Fibroblast of lung (primary cell): ENCODE measurements around the gene UROC1. TPM values are rescaled to one million over a fixed set of nuclear protein-coding genes. Genes with fewer than 3 reads are reported as not detected.

Source experiments
- DNase-seq, 2 donors: peaks; one replicate each; pipeline versions ENCODE4 v3.0.0 to v3.0.0-alpha.2; 2010; ENCODE audit warnings: low read depth in 2 of 2
- H2AFZ ChIP-seq: 2 replicates; pipeline ENCODE4 v1.5.1; 2012; ENCODE audit warnings: low read length, control low read depth, inconsistent platforms
- H3K27ac ChIP-seq: 2 replicates; pipeline ENCODE4 v1.5.1; 2011; ENCODE audit warnings: low read length, control low read depth; ENCODE audit not compliant: insufficient read depth
- H3K27me3 ChIP-seq: 2 replicates; pipeline ENCODE4 v1.5.1; 2011; ENCODE audit warnings: mild to moderate bottlenecking, low read length; ENCODE audit not compliant: control insufficient read depth, insufficient read depth
- H3K36me3 ChIP-seq: 2 replicates; pipeline ENCODE4 v1.5.1; 2011; ENCODE audit warnings: low read length; ENCODE audit not compliant: control insufficient read depth, insufficient read depth
- H3K4me1 ChIP-seq: 2 replicates; pipeline ENCODE4 v1.5.1; 2011; ENCODE audit warnings: low read length; ENCODE audit not compliant: control insufficient read depth, insufficient read depth; ENCODE audit errors: extremely low read depth
- H3K4me2 ChIP-seq: 2 replicates; pipeline ENCODE4 v1.5.1; 2011; ENCODE audit warnings: low read length, control low read depth; ENCODE audit not compliant: insufficient read depth; ENCODE audit errors: extremely low read depth
- H3K4me3 ChIP-seq, 4 experiments: fragments of 200-600 bp in 1 of 4; sonication (generic) in 1 of 4; replicated peaks in 1 of 4; 2 replicates each; pipeline ENCODE4 v1.5.1; 2011 to 2016; ENCODE audit warnings: low read length in 4 of 4, low read depth in 3 of 4, mild to moderate bottlenecking in 3 of 4, control low read depth in 2 of 4, inconsistent platforms in 1 of 4, mixed read lengths in 1 of 4; ENCODE audit not compliant: insufficient read depth in 1 of 4; ENCODE audit errors: control extremely low read depth in 1 of 4
- H3K79me2 ChIP-seq: 2 replicates; pipeline ENCODE4 v1.5.1; 2012; ENCODE audit warnings: mild to moderate bottlenecking, low read length, inconsistent platforms; ENCODE audit not compliant: control insufficient read depth, insufficient read depth
- H3K9ac ChIP-seq: 2 replicates; pipeline ENCODE4 v1.5.1; 2011; ENCODE audit warnings: mild to moderate bottlenecking, low read length, control low read depth; ENCODE audit not compliant: insufficient read depth
- H3K9me3 ChIP-seq: 2 replicates; pipeline ENCODE4 v1.5.1; 2012; ENCODE audit warnings: low read depth, low read length; ENCODE audit not compliant: control insufficient read depth, insufficient read depth
- H4K20me1 ChIP-seq: 2 replicates; pipeline ENCODE4 v1.5.1; 2011; ENCODE audit warnings: low read length; ENCODE audit not compliant: control insufficient read depth, insufficient read depth; ENCODE audit errors: extremely low read depth
- EZH2 ChIP-seq: IDR thresholded peaks from 2 replicates; pipeline ENCODE4 v1.5.1; 2012; ENCODE audit warnings: low read length, control low read depth, mild to moderate bottlenecking; ENCODE audit errors: missing control alignments
- polyA plus RNA-seq, 2 donors: library from polyadenylated mRNA; depleted of rRNA in 1 of 2; stranded (reverse) in 1 of 2; unstranded in 1 of 2; fragments of >200 nt; gene quantifications; 2 replicates each; pipeline ENCODE4 v1.2.1, GENCODE V29; 2011 to 2012; ENCODE audit warnings: missing spikeins in 1 of 2
- total RNA-seq: library from RNA; depleted of rRNA; stranded (reverse); fragments of >200 nt; gene quantifications from 2 replicates; pipeline ENCODE4 v1.2.1, GENCODE V29; 2014
- TF ChIP-seq, protein P1 (sequence below), 2 donors: IDR thresholded peaks in 1 of 2; conservative IDR thresholded peaks in 1 of 2; 1 replicate in 1 of 2; 2 replicates in 1 of 2; pipeline ENCODE4 v1.5.1; 2011 to 2012; ENCODE audit warnings: low read length in 2 of 2, control low read depth in 1 of 2, inconsistent platforms in 1 of 2, low read depth in 1 of 2, mild to moderate bottlenecking in 1 of 2

UROC1 gene
- total and polyA plus RNA-seq, 2 donors (not counting 1 experiment from before 2014, with no cell fraction given) = not detected

DNA sequence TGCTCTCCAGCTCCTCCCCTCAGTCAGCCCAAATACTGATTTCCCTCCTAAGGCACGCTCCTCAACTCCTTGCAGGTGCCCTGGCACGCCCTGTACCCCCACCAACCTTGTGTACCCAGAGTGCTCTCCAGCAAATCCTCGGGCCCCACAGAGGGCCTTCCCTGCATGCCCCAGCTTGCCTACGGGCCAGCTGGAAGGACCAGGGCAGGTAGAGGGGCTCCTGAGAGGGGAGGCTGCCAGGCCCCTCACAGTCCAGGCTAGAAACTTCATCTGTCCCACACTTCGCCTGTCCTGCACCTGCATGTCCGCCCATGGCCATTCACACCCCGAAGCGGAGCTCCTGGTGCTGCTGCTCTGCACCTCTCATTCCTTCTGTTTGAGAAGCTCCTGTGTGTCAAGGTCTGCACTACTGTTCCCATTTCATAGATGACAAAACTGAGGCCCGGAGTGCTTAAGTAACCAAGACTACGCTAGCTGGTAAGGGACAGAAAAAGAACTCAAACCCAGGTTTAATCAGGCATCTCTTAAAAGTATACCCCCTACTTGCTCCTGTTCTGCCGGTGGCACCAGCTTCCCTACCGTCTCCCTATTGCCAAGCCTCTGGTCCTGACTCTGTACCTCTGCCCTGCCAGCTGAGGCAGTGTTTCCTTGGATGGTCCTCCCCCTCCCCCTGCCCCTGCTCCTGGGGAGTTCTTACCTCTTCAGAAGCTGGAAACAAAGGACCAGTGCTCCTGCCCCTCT, 77.4 kb downstream of the UROC1 start:
- peaks cover 2% of the 10 kb centered on the region for H4K20me1 ChIP-seq
- no peaks in the 10 kb centered on the region for H3K36me3 ChIP-seq
- TF ChIP-seq, protein P1, sequence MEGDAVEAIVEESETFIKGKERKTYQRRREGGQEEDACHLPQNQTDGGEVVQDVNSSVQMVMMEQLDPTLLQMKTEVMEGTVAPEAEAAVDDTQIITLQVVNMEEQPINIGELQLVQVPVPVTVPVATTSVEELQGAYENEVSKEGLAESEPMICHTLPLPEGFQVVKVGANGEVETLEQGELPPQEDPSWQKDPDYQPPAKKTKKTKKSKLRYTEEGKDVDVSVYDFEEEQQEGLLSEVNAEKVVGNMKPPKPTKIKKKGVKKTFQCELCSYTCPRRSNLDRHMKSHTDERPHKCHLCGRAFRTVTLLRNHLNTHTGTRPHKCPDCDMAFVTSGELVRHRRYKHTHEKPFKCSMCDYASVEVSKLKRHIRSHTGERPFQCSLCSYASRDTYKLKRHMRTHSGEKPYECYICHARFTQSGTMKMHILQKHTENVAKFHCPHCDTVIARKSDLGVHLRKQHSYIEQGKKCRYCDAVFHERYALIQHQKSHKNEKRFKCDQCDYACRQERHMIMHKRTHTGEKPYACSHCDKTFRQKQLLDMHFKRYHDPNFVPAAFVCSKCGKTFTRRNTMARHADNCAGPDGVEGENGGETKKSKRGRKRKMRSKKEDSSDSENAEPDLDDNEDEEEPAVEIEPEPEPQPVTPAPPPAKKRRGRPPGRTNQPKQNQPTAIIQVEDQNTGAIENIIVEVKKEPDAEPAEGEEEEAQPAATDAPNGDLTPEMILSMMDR (conservative IDR thresholded peaks at IDR 0.05 in 1 of 2, IDR thresholded peaks at IDR 0.05 in 1 of 2; ENCODE audit: low read depth in 1 of 2, low read length in 2 of 2) = no peak
- no peak for TF ChIP-seq EZH2
- H3K27ac ChIP-seq = no peak overlapping the region
- no peaks in the 10 kb centered on the region for H3K9me3 ChIP-seq
- no peaks in the 10 kb centered on the region for H3K27me3 ChIP-seq
- H3K9ac ChIP-seq = no peak overlapping the region
- no peak overlapping the region for H3K4me3 ChIP-seq
- no peak overlapping the region for H2AFZ ChIP-seq
- no peak overlapping the region for H3K4me2 ChIP-seq
- DNase-seq = no peak
- no peaks in the 10 kb centered on the region for H3K4me1 ChIP-seq
- H3K79me2 ChIP-seq = no peaks in the 10 kb centered on the region

DNA sequence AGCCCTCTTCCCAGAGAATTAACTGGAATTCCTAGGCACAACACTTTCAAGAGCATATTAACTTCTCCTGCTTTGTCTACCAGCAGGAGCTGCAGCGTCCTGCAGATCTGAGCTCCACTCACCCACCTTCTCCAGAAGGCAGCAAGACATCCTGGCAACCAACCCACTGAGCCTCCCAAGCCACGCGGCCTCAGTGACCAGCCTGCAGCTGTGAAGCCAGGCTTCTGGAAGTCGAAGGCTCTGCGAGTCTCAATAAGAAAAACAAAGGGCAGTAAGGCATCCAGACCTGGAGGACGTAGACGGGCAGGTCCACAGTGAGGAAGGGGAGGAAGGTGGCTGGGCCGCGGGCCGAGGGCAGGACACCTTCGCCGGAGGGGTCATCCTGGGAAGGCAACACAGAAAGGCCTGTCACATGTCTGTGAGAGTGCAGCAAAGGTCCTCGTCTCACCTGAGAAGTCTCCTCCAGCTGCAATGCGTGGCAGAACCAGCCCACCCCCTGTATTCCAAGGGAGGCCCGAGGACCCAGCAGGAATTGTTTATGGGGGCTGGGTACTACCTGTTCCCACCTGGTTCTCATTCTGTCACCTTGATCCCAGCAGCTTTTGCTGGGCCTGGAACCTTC, 78.1 kb downstream of the UROC1 start:
- Histone ChIP-seq H3K27ac (no peak overlapping the region), H3K36me3 (no peaks in the 10 kb centered on the region), H3K79me2 (no peaks in the 10 kb centered on the region), H2AFZ (no peak overlapping the region), H3K27me3 (no peaks in the 10 kb centered on the region), H3K4me3 (no peak overlapping the region), H3K9ac (no peak overlapping the region), H3K9me3 (no peaks in the 10 kb centered on the region), H4K20me1 (peaks cover 2% of the 10 kb centered on the region), H3K4me2 (no peak overlapping the region), H3K4me1 (no peaks in the 10 kb centered on the region)
- TF ChIP-seq EZH2 = no peak
- TF ChIP-seq, protein P1 (conservative IDR thresholded peaks at IDR 0.05 in 1 of 2, IDR thresholded peaks at IDR 0.05 in 1 of 2; ENCODE audit: low read depth in 1 of 2, low read length in 2 of 2) = no peak
- no peak for DNase-seq

DNA sequence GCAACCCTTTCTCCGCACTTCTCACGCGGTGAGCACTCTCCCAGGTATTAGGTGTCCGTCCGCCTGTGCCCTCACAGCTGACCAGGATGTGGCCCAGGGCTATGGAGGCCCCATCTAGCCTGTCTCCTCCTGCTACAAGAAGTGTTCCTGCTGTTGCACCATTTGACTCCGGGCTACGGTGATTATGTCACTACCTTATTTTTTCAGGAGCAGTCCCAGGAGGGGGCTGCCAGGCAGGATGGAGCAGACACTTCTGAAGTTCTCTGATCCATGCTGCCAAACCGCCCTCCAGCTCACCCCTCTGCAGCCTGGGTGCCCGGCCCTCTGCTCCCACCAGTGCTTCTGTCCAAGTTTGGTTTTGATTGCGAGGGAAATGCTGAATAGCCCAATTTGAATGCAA, 78.8 kb downstream of the UROC1 start:
- Histone ChIP-seq H3K36me3 (no peaks in the 10 kb centered on the region), H3K4me1 (no peaks in the 10 kb centered on the region), H3K4me3 (no peak overlapping the region), H3K4me2 (no peak overlapping the region), H3K9me3 (no peaks in the 10 kb centered on the region), H3K27ac (no peak overlapping the region), H2AFZ (no peak overlapping the region), H3K27me3 (no peaks in the 10 kb centered on the region), H4K20me1 (peaks cover 2% of the 10 kb centered on the region), H3K9ac (no peak overlapping the region), H3K79me2 (no peaks in the 10 kb centered on the region)
- DNase-seq = no peak
- TF ChIP-seq, protein P1 (conservative IDR thresholded peaks at IDR 0.05 in 1 of 2, IDR thresholded peaks at IDR 0.05 in 1 of 2; ENCODE audit: low read depth in 1 of 2, low read length in 2 of 2) = no peak
- no peak for TF ChIP-seq EZH2
